HG03060 (cell line): Measurements from ENCODE around the gene CLEC2L.

Source experiments
- ATAC-seq: cut with Tn5 transposase; IDR thresholded peaks from one replicate; pipeline ENCODE4 v1.9.1; 2021; ENCODE audit warnings: low read depth, moderate number of reproducible peaks; ENCODE audit not compliant: unreplicated experiment

CLEC2L gene

GRCh38 chr7:139523199-139523941 is at the start of gene CLEC2L:
TSS of gene CLEC2L (plus strand) at chr7:139523685. CDS start at chr7:139523928, 243 bp downstream.
- ATAC-seq, result no peak

GRCh38 chr7:139476139-139476538 is 47.3 kb upstream of the CLEC2L start:
- ATAC-seq, result no peak

GRCh38 chr7:139476891-139477290 is 46.6 kb upstream of the CLEC2L start:
- no peak for ATAC-seq

- no peak for ATAC-seq
Observed at GRCh38 chr7:139479620-139480019, 43.9 kb upstream of the CLEC2L start.

- ATAC-seq, result no peak
Observed at GRCh38 chr7:139481364-139481763, 42.1 kb upstream of the CLEC2L start.

GRCh38 chr7:139482122-139482521 is 41.4 kb upstream of the CLEC2L start:
- ATAC-seq, result no peak

GRCh38 chr7:139482662-139483466 is 40.6 kb upstream of the CLEC2L start:
- no peak for ATAC-seq

GRCh38 chr7:139487366-139488080 is 36.0 kb upstream of the CLEC2L start:
- no peak for ATAC-seq

GRCh38 chr7:139488810-139489209 is 34.7 kb upstream of the CLEC2L start:
- ATAC-seq, result no peak

- ATAC-seq, result no peak
Observed at GRCh38 chr7:139490130-139490529, 33.4 kb upstream of the CLEC2L start.

- no peak for ATAC-seq
Observed at GRCh38 chr7:139492293-139492692, 31.2 kb upstream of the CLEC2L start.

GRCh38 chr7:139494835-139495579 is 28.5 kb upstream of the CLEC2L start:
- no peak for ATAC-seq

- ATAC-seq, result no peak
Observed at GRCh38 chr7:139495580-139496125, 27.8 kb upstream of the CLEC2L start.

GRCh38 chr7:139496528-139496927 is 27.0 kb upstream of the CLEC2L start:
- ATAC-seq, result no peak

- ATAC-seq, result no peak
Observed at GRCh38 chr7:139500770-139501138, 22.7 kb upstream of the CLEC2L start.

GRCh38 chr7:139502226-139502625 is 21.3 kb upstream of the CLEC2L start:
- ATAC-seq, result no peak

GRCh38 chr7:139505563-139505962 is 17.9 kb upstream of the CLEC2L start:
- ATAC-seq, result no peak

- ATAC-seq, result no peak
Observed at GRCh38 chr7:139509535-139509934, 13.9 kb upstream of the CLEC2L start.

GRCh38 chr7:139511315-139511714 is 12.2 kb upstream of the CLEC2L start:
- no peak for ATAC-seq

GRCh38 chr7:139515266-139515665 is 8.2 kb upstream of the CLEC2L start:
- ATAC-seq, result no peak
